Fibroblast of lung (primary cell): ENCODE results near the gene C17orf114.

ENCODE experiments used
- CTCF ChIP-seq, 2 donors: IDR thresholded peaks in 1 of 2; conservative IDR thresholded peaks in 1 of 2; 1 replicate in 1 of 2; 2 replicates in 1 of 2; pipeline ENCODE4 v1.5.1; 2011 to 2012; ENCODE audit warnings: low read length in 2 of 2, control low read depth in 1 of 2, inconsistent platforms in 1 of 2, low read depth in 1 of 2, mild to moderate bottlenecking in 1 of 2
- EZH2 ChIP-seq: IDR thresholded peaks from 2 replicates; pipeline ENCODE4 v1.5.1; 2012; ENCODE audit warnings: low read length, control low read depth, mild to moderate bottlenecking; ENCODE audit errors: missing control alignments

- no peak for TF ChIP-seq EZH2
- no peak for TF ChIP-seq CTCF (conservative IDR thresholded peaks at IDR 0.05 in 1 of 2, IDR thresholded peaks at IDR 0.05 in 1 of 2; ENCODE audit: low read depth in 1 of 2, low read length in 2 of 2)
Measured at GRCh38 chr17:4850246-4850645, 48.1 kb upstream of the C17orf114 start.
